ENCODE measurements around the gene CD7.

Gene CD7

DNA sequence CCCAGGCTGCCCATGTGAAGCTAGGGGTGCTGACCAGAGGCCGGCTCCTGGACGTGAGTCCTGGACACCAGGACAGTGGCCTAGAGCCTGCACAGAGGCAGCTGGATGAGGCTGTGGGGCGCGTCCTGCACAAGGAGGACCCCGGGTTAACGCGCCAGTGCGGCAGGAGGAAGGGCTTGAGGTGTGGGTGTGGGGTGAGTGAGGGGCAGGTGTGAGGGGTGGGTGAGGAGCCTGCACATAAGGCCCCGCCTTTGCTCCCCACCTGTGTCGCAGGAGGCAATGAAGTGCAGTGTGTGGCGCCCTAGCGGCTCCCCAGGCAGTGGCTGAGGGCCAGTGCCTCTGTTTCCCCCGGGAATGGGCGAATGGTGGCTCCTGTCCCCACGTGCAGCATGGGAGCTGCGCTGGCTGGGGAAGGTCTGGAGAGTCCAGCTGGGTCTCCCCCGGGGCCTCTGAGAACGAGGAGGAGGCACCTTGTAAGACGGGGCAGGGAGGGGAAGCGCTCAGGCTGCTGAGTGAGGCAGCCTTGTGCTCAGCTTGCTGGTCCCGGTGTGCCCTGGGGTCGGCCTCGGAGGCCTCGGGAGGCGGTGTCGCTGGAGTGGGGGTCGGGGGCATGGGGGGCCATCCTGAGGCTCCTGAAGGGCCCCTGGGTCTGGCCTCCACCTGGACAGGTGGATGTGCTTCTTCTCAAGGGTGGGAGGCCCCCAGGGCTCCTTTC lies 3.2 kb downstream of the CD7 start:
- DNase-seq = no peak

DNA sequence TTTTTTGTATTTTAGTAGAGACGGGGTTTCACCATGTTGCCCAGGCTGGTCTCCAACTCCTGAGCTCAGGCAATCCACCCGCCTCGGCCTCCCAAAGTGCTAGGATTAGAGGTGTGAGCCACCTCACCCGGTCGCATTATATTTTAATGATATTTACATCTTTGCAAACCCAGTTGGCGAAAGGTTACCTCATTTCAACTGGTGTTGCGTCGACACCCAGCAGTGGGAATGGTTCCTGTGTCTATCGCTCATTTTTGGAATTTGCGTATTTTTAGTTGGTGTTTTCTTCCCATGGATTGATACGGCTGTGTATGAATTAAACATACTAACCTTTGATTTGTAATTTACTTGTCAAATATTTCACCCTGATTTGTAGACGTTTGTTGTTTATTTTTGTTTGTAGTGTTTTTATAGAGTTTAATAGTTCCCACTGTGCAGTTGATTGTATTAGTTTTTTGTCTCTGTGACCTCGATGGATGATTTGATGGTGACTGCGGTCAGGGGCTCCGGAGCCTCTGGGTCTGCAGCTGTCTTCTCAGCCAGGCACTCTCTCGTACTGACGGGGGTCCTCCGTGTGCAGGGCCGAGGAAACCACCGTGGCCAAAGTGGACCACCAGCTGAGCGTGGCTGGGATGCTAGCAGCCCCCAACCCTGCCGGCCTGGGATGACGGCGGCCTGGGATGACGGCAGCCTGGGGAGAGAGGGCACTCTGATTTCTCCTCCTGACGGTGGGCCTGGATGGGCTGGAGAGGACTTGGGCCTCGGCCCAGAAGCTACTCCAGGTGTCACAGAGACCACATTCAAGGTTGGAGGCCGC lies 4.0 kb downstream of the CD7 start:
- no peak for DNase-seq

GRCh38 chr17:82311971-82312370 lies 5.4 kb downstream of the CD7 start:
- no peak for DNase-seq

DNA sequence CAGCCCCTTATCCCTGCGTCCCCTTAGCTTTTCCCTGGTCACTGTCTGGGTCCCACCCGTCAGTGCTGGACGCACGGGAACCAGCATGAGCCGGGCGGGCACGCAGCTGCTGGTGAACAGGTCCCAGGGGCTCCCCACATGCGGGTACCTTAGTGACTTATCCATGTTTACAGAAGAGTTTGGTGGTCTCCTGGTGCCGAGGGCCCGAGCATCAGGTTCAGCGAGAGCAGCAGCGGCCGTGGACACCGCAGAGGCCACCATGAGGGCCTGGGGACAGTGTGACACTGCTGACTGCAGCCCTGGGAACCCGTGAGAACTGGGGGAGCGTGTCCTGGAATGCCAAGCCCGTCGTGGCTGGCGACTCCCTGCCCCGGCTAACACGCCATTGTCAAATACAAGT lies 6.5 kb downstream of the CD7 start:
- DNase-seq = no peak

GRCh38 chr17:82309656-82310570 lies 7.5 kb downstream of the CD7 start:
- no peak for DNase-seq

GRCh38 chr17:82305727-82306300 lies 11.6 kb downstream of the CD7 start:
- no peak for DNase-seq

GRCh38 chr17:82304826-82305726 lies 12.3 kb downstream of the CD7 start:
- DNase-seq = no peak

GRCh38 chr17:82303944-82304808 lies 13.2 kb downstream of the CD7 start:
- no peak for DNase-seq

DNA sequence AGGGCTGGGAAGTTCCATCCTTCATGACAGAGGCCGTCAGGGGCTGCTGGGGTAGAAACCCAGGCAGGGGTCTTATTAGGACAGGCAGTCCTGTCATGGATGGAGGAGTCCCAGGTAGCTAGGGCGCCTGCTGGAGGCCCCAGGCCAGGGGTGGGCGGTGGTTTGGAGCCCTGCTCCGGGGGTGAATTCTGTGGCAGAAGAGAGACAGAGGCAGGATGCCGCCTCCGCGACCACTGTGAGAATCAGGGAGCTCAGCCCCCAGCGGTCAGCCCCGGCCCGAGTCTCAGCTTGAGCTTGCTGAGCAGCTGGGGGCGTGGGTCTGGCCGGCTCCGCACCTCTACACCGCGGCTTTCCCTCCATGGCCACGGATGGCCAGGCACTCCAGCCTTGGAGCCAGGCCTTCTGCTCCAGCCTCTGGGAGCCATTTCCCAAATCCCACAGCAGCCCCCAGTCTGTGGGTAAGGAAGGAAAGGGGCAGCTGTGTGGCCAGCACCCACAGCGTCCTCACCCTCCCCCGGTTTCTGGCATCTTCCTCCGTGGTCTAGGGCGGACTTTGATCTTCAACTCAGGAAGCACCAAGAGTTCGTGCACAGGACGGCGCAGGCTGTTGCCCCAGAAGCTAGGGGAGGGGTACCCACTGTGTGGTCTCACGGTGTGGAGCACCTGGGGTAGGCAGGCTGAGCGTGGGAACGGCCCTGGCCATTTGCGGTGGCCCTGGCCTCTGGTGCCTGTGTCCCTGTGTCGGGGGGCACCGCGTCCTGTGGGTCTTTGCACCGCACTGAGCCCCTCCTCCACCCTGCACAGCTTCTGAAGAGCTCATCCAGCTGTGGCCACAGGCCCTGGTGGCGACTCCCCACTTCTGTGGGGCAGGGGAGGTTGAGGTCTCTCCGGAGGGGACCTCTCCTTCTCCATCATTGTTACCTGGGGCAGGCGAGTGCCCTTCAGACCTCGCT lies 14.1 kb downstream of the CD7 start:
- no peak for DNase-seq

GRCh38 chr17:82302568-82302963 lies 14.8 kb downstream of the CD7 start:
- no peak for DNase-seq

- no peak for DNase-seq
These were observed 15.4 kb downstream of the CD7 start for GRCh38 chr17:82301916-82302567.

DNA sequence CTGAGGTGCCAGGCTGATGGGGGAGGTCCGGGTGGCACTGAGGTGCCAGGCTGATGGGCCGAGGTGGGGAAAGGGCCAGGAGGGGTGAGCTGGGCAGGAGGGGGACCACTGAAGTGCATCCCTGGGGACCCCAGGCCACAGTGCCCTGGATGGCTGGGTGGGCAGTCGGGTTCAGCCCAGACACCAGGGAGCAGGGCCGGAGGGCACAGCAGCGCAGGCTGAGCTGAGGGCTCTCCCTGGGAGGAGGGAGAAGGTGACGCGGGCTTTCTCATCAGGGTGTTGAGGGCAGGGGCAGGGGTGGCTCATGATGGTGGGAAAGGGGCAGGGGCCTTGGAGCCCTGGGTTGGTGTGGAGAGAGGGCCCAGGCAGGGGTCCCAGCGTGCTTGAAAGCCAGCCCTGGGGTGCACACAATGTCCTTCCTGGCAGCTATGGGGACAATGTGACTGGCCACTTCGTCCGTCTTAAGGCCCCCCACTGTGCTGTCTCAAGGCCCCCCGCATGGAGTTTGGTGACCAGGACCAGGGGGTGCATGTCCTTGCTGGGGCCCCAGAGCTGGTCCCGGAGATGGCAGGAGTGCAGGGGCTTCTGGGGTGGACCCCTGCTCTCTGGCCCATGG lies 16.0 kb downstream of the CD7 start:
- no peak for DNase-seq

DNA sequence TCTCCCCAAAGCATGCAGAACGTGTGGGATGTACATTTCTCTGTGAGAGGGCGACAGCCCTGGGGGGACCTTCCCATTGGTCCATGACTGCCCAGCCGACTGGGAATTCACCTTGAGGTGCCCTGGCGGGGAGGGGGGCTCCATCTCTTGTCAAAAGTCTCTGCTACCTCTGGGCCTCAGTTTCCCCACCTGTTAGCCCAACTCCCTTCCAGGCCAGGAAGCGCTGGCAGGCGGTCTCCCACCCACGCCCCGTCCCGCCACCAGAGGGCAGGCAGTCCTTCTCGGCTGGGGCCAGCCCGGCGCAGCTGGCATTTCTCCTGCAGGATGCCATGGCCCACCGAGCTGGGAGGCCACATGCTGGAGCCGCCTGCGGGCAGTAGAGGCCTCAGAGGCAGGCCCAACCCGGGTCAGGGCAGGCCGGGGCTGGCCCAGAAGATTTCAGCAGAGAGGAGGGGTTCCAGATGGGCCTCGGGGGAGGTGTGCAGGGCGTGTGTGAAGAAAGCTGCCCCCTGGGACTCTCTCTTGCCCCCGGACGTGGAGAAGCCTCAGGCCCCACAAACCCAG lies 16.6 kb downstream of the CD7 start:
- DNase-seq = no peak

DNA sequence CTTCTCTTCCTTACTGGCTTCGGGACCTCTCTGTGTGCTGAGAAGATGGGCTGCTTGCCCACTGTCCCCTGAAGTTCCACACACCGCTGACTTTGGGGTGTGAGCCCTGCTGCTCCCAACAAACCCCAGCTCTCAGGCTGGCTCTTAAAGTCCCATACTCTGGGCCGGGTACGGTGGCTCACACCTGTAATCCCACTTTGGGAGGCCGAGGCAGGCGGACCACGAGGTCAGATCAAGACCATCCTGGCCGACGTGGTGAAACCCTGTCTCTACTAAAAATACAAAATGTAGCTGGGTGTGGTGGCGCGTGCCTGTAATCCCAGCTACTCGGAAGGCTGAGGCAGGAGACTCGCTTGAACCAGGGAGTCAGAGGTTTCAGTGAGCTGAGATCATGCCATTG lies 17.2 kb downstream of the CD7 start:
- DNase-seq = no peak

DNA sequence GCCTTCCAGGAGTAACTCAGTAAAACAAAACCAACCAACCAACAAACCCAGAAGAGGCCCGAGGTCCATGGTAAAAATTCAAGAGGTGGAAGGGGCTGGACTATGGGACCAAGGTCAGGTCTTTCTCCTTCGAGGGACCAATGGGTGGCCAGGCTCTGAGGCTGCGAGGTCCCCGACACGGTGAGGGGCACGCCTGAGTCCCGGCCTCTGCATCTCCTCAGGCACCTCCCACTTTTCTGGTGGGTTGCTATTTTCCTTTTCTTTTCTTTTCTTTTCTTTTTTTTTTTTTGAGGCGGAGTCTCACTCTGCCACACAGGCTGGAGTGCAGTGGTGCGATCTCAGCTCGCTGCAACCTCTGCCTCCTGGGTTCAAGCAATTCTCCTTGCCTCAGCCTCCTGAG lies 18.0 kb downstream of the CD7 start:
- no peak for DNase-seq

DNA sequence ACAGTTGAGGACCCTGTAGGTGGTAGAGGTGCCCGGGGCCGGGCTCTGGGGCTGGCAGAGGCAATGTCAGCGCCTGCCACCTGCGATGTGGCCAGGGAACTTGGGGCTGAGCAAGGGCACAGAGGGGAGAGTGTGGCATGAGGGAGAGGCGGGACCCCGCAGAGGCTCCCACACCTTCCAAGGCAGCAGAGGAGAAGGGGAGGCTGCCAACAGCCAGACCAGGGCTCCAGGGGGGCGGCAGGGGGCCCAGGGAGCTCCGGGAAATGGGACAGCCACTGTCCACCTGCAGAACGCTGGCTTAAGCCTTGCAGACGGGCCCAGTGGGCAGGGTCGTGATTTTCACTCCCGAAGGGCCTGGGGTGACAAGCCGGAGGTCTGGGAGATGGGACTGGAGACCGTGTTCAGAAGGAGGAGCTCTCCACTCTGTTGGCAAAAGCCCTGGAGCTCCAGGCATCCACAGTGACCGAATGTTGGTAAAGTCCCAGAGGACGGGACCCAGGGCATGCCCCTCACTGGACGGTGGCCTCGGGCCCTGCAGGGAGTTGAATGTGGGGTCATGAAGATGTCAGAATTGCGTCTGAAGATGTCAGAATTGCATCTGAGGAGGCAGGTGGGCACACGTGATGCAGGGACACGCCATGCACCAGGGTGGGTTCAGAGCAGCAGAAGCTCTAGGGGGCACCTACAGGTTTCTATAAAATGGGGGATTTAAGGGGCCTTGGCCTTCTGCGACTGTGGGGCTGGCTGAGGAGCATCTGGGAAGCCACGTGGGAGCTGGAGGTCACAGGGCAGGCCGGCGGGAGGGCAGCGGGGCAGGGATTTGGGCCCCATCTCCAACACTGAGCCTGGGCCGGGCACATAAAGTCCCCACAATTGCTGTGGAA lies 18.6 kb downstream of the CD7 start:
- DNase-seq = no peak
